Astrocyte (in vitro differentiated cells and primary cell): ENCODE measurements around the gene GTF3C1. TPM values are rescaled to one million over a fixed set of nuclear protein-coding genes. Genes with fewer than 3 reads are reported as not detected.

Experiments
- DNase-seq: peaks from one replicate; pipeline ENCODE4 v3.0.0-alpha.2; 2010; ENCODE audit warnings: low read depth
- FAIRE-seq: peaks from 2 replicates; lab custom pipeline; 2011; peaks lifted over from hg19 to GRCh38; lab: Jason Lieb, UNC
- H2AFZ ChIP-seq: 2 replicates; pipeline ENCODE4 v1.6.0; 2012; ENCODE audit warnings: low read depth, low read length, inconsistent platforms
- H3K27ac ChIP-seq: 2 replicates; pipeline ENCODE4 v1.5.1; 2011; ENCODE audit warnings: low read depth, low read length, inconsistent platforms
- H3K27me3 ChIP-seq: 2 replicates; pipeline ENCODE4 v1.6.0; 2011; ENCODE audit warnings: low read length, inconsistent platforms; ENCODE audit not compliant: insufficient read depth
- H3K36me3 ChIP-seq: 2 replicates; pipeline ENCODE4 v1.5.1; 2011; ENCODE audit warnings: low read length, inconsistent platforms; ENCODE audit not compliant: insufficient read depth
- H3K4me1 ChIP-seq: 2 replicates; pipeline ENCODE4 v1.5.1; 2011; ENCODE audit warnings: low read length, inconsistent platforms; ENCODE audit not compliant: insufficient read depth
- H3K4me2 ChIP-seq: 2 replicates; pipeline ENCODE4 v1.6.0; 2012; ENCODE audit warnings: low read length, inconsistent platforms
- H3K4me3 ChIP-seq: 2 replicates; pipeline ENCODE4 v1.5.1; 2011; ENCODE audit warnings: low read depth, mild to moderate bottlenecking, low read length, inconsistent platforms; ENCODE audit not compliant: insufficient read depth
- H3K79me2 ChIP-seq: 2 replicates; pipeline ENCODE4 v1.6.0; 2012; ENCODE audit warnings: mild to moderate bottlenecking, low read length, inconsistent platforms; ENCODE audit not compliant: insufficient read depth
- H3K9ac ChIP-seq: 2 replicates; pipeline ENCODE4 v1.6.0; 2012; ENCODE audit warnings: mild to moderate bottlenecking, low read length, inconsistent platforms
- H3K9me3 ChIP-seq: 2 replicates; pipeline ENCODE4 v1.5.1; 2012; ENCODE audit warnings: low read depth, mild to moderate bottlenecking, low read length, inconsistent platforms; ENCODE audit not compliant: insufficient read depth
- H4K20me1 ChIP-seq: 2 replicates; pipeline ENCODE4 v1.6.0; 2012; ENCODE audit warnings: low read length, inconsistent platforms; ENCODE audit not compliant: insufficient read depth
- H3K27ac Mint-ChIP-seq: one replicate; pipeline ENCODE4 v1.8.0; 2021; ENCODE audit warnings: mild to moderate bottlenecking, mixed read lengths; ENCODE audit not compliant: unreplicated experiment
- H3K27me3 Mint-ChIP-seq: one replicate; pipeline ENCODE4 v1.8.0; 2021; ENCODE audit warnings: low read depth, mixed read lengths; ENCODE audit not compliant: unreplicated experiment
- H3K36me3 Mint-ChIP-seq: one replicate; pipeline ENCODE4 v1.8.0; 2021; ENCODE audit warnings: low read depth, mixed read lengths; ENCODE audit not compliant: unreplicated experiment
- H3K4me1 Mint-ChIP-seq: one replicate; pipeline ENCODE4 v1.8.0; 2021; ENCODE audit warnings: low read depth, mixed read lengths; ENCODE audit not compliant: unreplicated experiment
- H3K4me3 Mint-ChIP-seq: one replicate; pipeline ENCODE4 v1.8.0; 2021; ENCODE audit warnings: mild to moderate bottlenecking, moderate library complexity, mixed read lengths; ENCODE audit not compliant: unreplicated experiment
- H3K9me3 Mint-ChIP-seq: one replicate; pipeline ENCODE4 v1.8.0; 2021; ENCODE audit warnings: mild to moderate bottlenecking, mixed read lengths; ENCODE audit not compliant: unreplicated experiment
- CTCF ChIP-seq: IDR thresholded peaks from 2 replicates; pipeline ENCODE4 v1.5.1; 2011; ENCODE audit warnings: low read depth, mild to moderate bottlenecking, inconsistent platforms, low read length, moderate library complexity; ENCODE audit not compliant: insufficient read depth
- EZH2 ChIP-seq: IDR thresholded peaks from 2 replicates; pipeline ENCODE4 v1.6.1; 2012; ENCODE audit warnings: mild to moderate bottlenecking, low read length, inconsistent platforms; ENCODE audit not compliant: insufficient read depth
- total RNA-seq: library from RNA; stranded (reverse); gene quantifications from 2 replicates; pipeline ENCODE4 v1.2.1, GENCODE V29; 2021

The GTF3C1 gene
- total RNA-seq, 1 donor from 2014 or later = 103 TPM

GRCh38 chr16:27561216-27561615 lies 11.5 kb upstream of the GTF3C1 start:
- no peaks in the 10 kb centered on the region for H3K9me3 ChIP-seq
- no peak overlapping the region for H3K27ac ChIP-seq
- peaks cover 37% of the 10 kb centered on the region for H4K20me1 ChIP-seq
- Mint-ChIP-seq H3K27ac (no peak overlapping the region), H3K9me3 (no peaks in the 10 kb centered on the region), H3K4me3 (no peak overlapping the region), H3K27me3 (no peaks in the 10 kb centered on the region), H3K36me3 (peaks cover 4% of the 10 kb centered on the region), H3K4me1 (no peaks in the 10 kb centered on the region)
- no peaks in the 10 kb centered on the region for H3K4me1 ChIP-seq
- FAIRE-seq (no peak), DNase-seq (no peak)
- no peak overlapping the region for H2AFZ ChIP-seq
- H3K4me3 ChIP-seq = no peak overlapping the region
- H3K4me2 ChIP-seq = no peak overlapping the region
- peaks cover 2% of the 10 kb centered on the region for H3K79me2 ChIP-seq
- H3K27me3 ChIP-seq = no peaks in the 10 kb centered on the region
- no peak overlapping the region for H3K9ac ChIP-seq
- TF ChIP-seq CTCF (no peak), EZH2 (no peak)
- H3K36me3 ChIP-seq = peaks cover 3% of the 10 kb centered on the region

GRCh38 chr16:27558932-27559331 lies 9.2 kb upstream of the GTF3C1 start:
- H3K27me3 Mint-ChIP-seq = no peaks in the 10 kb centered on the region
- H3K27ac ChIP-seq = no peak overlapping the region
- H3K79me2 ChIP-seq = peaks cover 2% of the 10 kb centered on the region
- H4K20me1 ChIP-seq = peaks cover 32% of the 10 kb centered on the region
- no peaks in the 10 kb centered on the region for H3K9me3 Mint-ChIP-seq
- FAIRE-seq = no peak
- no peak for TF ChIP-seq EZH2
- TF ChIP-seq CTCF = no peak
- no peak overlapping the region for H3K9ac ChIP-seq
- H3K36me3 ChIP-seq = peaks cover 3% of the 10 kb centered on the region
- DNase-seq = no peak
- H3K4me2 ChIP-seq = no peak overlapping the region
- peaks cover 4% of the 10 kb centered on the region for H3K36me3 Mint-ChIP-seq
- no peaks in the 10 kb centered on the region for H3K4me1 Mint-ChIP-seq
- H2AFZ ChIP-seq = no peak overlapping the region
- no peaks in the 10 kb centered on the region for H3K4me1 ChIP-seq
- no peaks in the 10 kb centered on the region for H3K27me3 ChIP-seq
- no peak overlapping the region for H3K27ac Mint-ChIP-seq
- no peak overlapping the region for H3K4me3 Mint-ChIP-seq
- no peak overlapping the region for H3K4me3 ChIP-seq
- no peaks in the 10 kb centered on the region for H3K9me3 ChIP-seq

- no peak for DNase-seq
- Mint-ChIP-seq H3K27me3 (no peaks in the 10 kb centered on the region), H3K9me3 (no peaks in the 10 kb centered on the region), H3K4me1 (no peaks in the 10 kb centered on the region), H3K27ac (no peak overlapping the region), H3K36me3 (peaks cover 4% of the 10 kb centered on the region), H3K4me3 (no peak overlapping the region)
- Histone ChIP-seq H3K79me2 (peaks cover 2% of the 10 kb centered on the region), H3K4me1 (no peaks in the 10 kb centered on the region), H3K27ac (no peak overlapping the region), H2AFZ (no peak overlapping the region), H3K27me3 (no peaks in the 10 kb centered on the region), H3K9ac (no peak overlapping the region), H3K9me3 (no peaks in the 10 kb centered on the region), H3K36me3 (peaks cover 3% of the 10 kb centered on the region), H3K4me2 (no peak overlapping the region), H4K20me1 (peaks cover 34% of the 10 kb centered on the region), H3K4me3 (no peak overlapping the region)
- no peak for TF ChIP-seq EZH2
- no peak for TF ChIP-seq CTCF
- no peak for FAIRE-seq
Observed at GRCh38 chr16:27558434-27558833, 8.7 kb upstream of the GTF3C1 start.
